Neuron (in vitro differentiated cells): ENCODE measurements around the gene G6PC1.
"Not testable (repeated sequence)": the region's sequence is repeated elsewhere in the genome, so short reads cannot be mapped to it uniquely, and the experiment has no call there.

Experiments used
- H2AFZ ChIP-seq: one replicate; pipeline ENCODE4 v1.6.1; 2013; ENCODE audit warnings: low read depth, mild to moderate bottlenecking, inconsistent platforms, low read length, moderate library complexity
- H3K27me3 ChIP-seq: one replicate; pipeline ENCODE4 v1.6.1; 2013; ENCODE audit warnings: low read length; ENCODE audit not compliant: insufficient read depth
- H3K36me3 ChIP-seq: one replicate; pipeline ENCODE4 v1.6.1; 2013; ENCODE audit warnings: low read length; ENCODE audit not compliant: insufficient read depth
- H3K4me1 ChIP-seq: one replicate; pipeline ENCODE4 v1.6.1; 2013; ENCODE audit warnings: low read length; ENCODE audit not compliant: insufficient read depth
- H3K4me3 ChIP-seq: 2 replicates; pipeline ENCODE4 v1.5.1; 2013; ENCODE audit warnings: mild to moderate bottlenecking, low read length, moderate library complexity
- H3K9me3 ChIP-seq: one replicate; pipeline ENCODE4 v1.6.1; 2013; ENCODE audit warnings: low read length

Gene G6PC1

GRCh38 chr17:42866216-42866615, 34.4 kb upstream of the G6PC1 start:
- H3K27me3 ChIP-seq = peaks cover 2% of the 10 kb centered on the region
- no peaks in the 10 kb centered on the region for H3K36me3 ChIP-seq
- H3K4me1 ChIP-seq = no peaks in the 10 kb centered on the region
- H3K4me3 ChIP-seq = no peak overlapping the region
- H3K9me3 ChIP-seq = no peaks in the 10 kb centered on the region
- H2AFZ ChIP-seq = no peak overlapping the region

- H3K4me3 ChIP-seq = no peak overlapping the region
- H3K27me3 ChIP-seq = peaks cover 2% of the 10 kb centered on the region
- no peak overlapping the region for H2AFZ ChIP-seq
- no peaks in the 10 kb centered on the region for H3K4me1 ChIP-seq
- no peaks in the 10 kb centered on the region for H3K36me3 ChIP-seq
- H3K9me3 ChIP-seq = no peaks in the 10 kb centered on the region
These were observed 33.7 kb upstream of the G6PC1 start for GRCh38 chr17:42866631-42867575.

- not testable (repeated sequence) for H3K9me3 ChIP-seq, H3K4me1 ChIP-seq, H2AFZ ChIP-seq, H3K36me3 ChIP-seq, H3K27me3 ChIP-seq, H3K4me3 ChIP-seq
These were observed 32.8 kb upstream of the G6PC1 start for GRCh38 chr17:42867694-42868261.

- Histone ChIP-seq H2AFZ (no peak overlapping the region), H3K4me1 (no peaks in the 10 kb centered on the region), H3K27me3 (peaks cover 2% of the 10 kb centered on the region), H3K9me3 (peaks cover 2% of the 10 kb centered on the region), H3K4me3 (no peak overlapping the region), H3K36me3 (no peaks in the 10 kb centered on the region)
These were observed 32.3 kb upstream of the G6PC1 start for GRCh38 chr17:42868338-42868737.

GRCh38 chr17:42871647-42872046, 29.0 kb upstream of the G6PC1 start:
- Histone ChIP-seq H3K36me3 (no peaks in the 10 kb centered on the region), H2AFZ (no peak overlapping the region), H3K4me3 (no peak overlapping the region), H3K27me3 (peaks cover 3% of the 10 kb centered on the region), H3K9me3 (peaks cover 2% of the 10 kb centered on the region), H3K4me1 (no peaks in the 10 kb centered on the region)

GRCh38 chr17:42872251-42872965, 28.2 kb upstream of the G6PC1 start:
- H3K4me3 ChIP-seq = no peak overlapping the region
- H2AFZ ChIP-seq = no peak overlapping the region
- peaks cover 2% of the 10 kb centered on the region for H3K9me3 ChIP-seq
- H3K4me1 ChIP-seq = no peaks in the 10 kb centered on the region
- peaks cover 8% of the 10 kb centered on the region for H3K27me3 ChIP-seq
- no peaks in the 10 kb centered on the region for H3K36me3 ChIP-seq

- H3K9me3 ChIP-seq = peaks cover 2% of the 10 kb centered on the region
- peaks cover 15% of the 10 kb centered on the region for H3K27me3 ChIP-seq
- no peak overlapping the region for H2AFZ ChIP-seq
- no peaks in the 10 kb centered on the region for H3K4me1 ChIP-seq
- H3K36me3 ChIP-seq = no peaks in the 10 kb centered on the region
- H3K4me3 ChIP-seq = no peak overlapping the region
These were observed 27.3 kb upstream of the G6PC1 start for GRCh38 chr17:42873315-42873714.

GRCh38 chr17:42873932-42874695, 26.5 kb upstream of the G6PC1 start:
- H3K4me3 ChIP-seq, H3K9me3 ChIP-seq, H2AFZ ChIP-seq, H3K36me3 ChIP-seq, H3K4me1 ChIP-seq: not testable (repeated sequence)
- peaks cover 21% of the 10 kb centered on the region for H3K27me3 ChIP-seq

- no peak overlapping the region for H3K4me3 ChIP-seq
- no peak overlapping the region for H2AFZ ChIP-seq
- H3K4me1 ChIP-seq = no peaks in the 10 kb centered on the region
- H3K36me3 ChIP-seq = no peaks in the 10 kb centered on the region
- H3K27me3 ChIP-seq = peaks cover 27% of the 10 kb centered on the region
- H3K9me3 ChIP-seq = peaks cover 2% of the 10 kb centered on the region
These were observed 23.6 kb upstream of the G6PC1 start for GRCh38 chr17:42877037-42877436.

GRCh38 chr17:42878123-42878880, 22.3 kb upstream of the G6PC1 start:
- no peaks in the 10 kb centered on the region for H3K9me3 ChIP-seq
- H2AFZ ChIP-seq = no peak overlapping the region
- peaks cover 27% of the 10 kb centered on the region for H3K27me3 ChIP-seq

GRCh38 chr17:42878924-42879595, 21.5 kb upstream of the G6PC1 start:
- Histone ChIP-seq H3K4me3 (no peak overlapping the region), H3K36me3 (no peaks in the 10 kb centered on the region), H3K4me1 (no peaks in the 10 kb centered on the region), H3K9me3 (no peaks in the 10 kb centered on the region), H2AFZ (no peak overlapping the region), H3K27me3 (peaks cover 29% of the 10 kb centered on the region)

More at GRCh38 chr17:42878123-42878880, 22.3 kb upstream of the G6PC1 start:
- no peaks in the 10 kb centered on the region for H3K4me1 ChIP-seq
- no peaks in the 10 kb centered on the region for H3K36me3 ChIP-seq
- H3K4me3 ChIP-seq = no peak overlapping the region

GRCh38 chr17:42879596-42879985, 21.0 kb upstream of the G6PC1 start:
- no peaks in the 10 kb centered on the region for H3K4me1 ChIP-seq

More at GRCh38 chr17:42879596-42879985, 21.0 kb upstream of the G6PC1 start:
- H3K4me3 ChIP-seq = no peak overlapping the region
- H3K9me3 ChIP-seq = no peaks in the 10 kb centered on the region
- H2AFZ ChIP-seq = no peak overlapping the region
- peaks cover 27% of the 10 kb centered on the region for H3K27me3 ChIP-seq
- H3K36me3 ChIP-seq = no peaks in the 10 kb centered on the region
